ENCODE measurements around the gene AIFM1. TPM values are rescaled to one million over a fixed set of nuclear protein-coding genes. Genes with fewer than 3 reads are reported as not detected.

Gene AIFM1
- total RNA-seq, 4 donors from 2014 or later = 7.6 to 15.0 (median 10.4) TPM

- 68 to 69% methylated on average over 2 of the region's 2 CpGs for WGBS, 2 donors
- no peak for DNase-seq (ENCODE audit: low spot score in 2 of 2)
- intact Hi-C loops (cut with DNase I; ENCODE audit: low total_unique reads) = no loop called here
- H3K4me3 ChIP-seq (ENCODE audit: low read depth, poor library complexity, severe bottlenecking) = no peak overlapping the region
- TF ChIP-seq POLR2A (IDR thresholded peaks at IDR 0.05) (no peak), CTCF (IDR thresholded peaks at IDR 0.05) (no peak)
These were observed 7.3 kb downstream of the AIFM1 start for GRCh38 chrX:130158311-130158710.

- intact Hi-C loops (cut with DNase I; ENCODE audit: low total_unique reads) = no loop called here
- DNase-seq (ENCODE audit: low spot score in 2 of 2) = no peak
- TF ChIP-seq POLR2A (IDR thresholded peaks at IDR 0.05) (no peak), CTCF (IDR thresholded peaks at IDR 0.05) (no peak)
- no peak overlapping the region for H3K4me3 ChIP-seq (ENCODE audit: low read depth, poor library complexity, severe bottlenecking)
- 43 to 60% methylated on average over 2 of the region's 2 CpGs for WGBS, 2 donors
These were observed 10.1 kb downstream of the AIFM1 start for GRCh38 chrX:130155564-130155963.

- WGBS, 2 donors = 79 to 80% methylated on average over 5 of the region's 5 CpGs
- TF ChIP-seq CTCF (IDR thresholded peaks at IDR 0.05) (no peak), POLR2A (IDR thresholded peaks at IDR 0.05) (no peak)
- intact Hi-C loops (cut with DNase I; ENCODE audit: low total_unique reads) = no loop called here
- no peak for DNase-seq (ENCODE audit: low spot score in 2 of 2)
- no peak overlapping the region for H3K4me3 ChIP-seq (ENCODE audit: low read depth, poor library complexity, severe bottlenecking)
These were observed 18.0 kb downstream of the AIFM1 start for GRCh38 chrX:130147631-130148030.

GRCh38 chrX:130145123-130145522 lies 20.5 kb downstream of the AIFM1 start:
- no peak for DNase-seq (ENCODE audit: low spot score in 2 of 2)
- no peak overlapping the region for H3K4me3 ChIP-seq (ENCODE audit: low read depth, poor library complexity, severe bottlenecking)
- intact Hi-C loops (cut with DNase I; ENCODE audit: low total_unique reads) = no loop called here
- WGBS, 2 donors = 85 to 95% methylated on average over 4 of the region's 4 CpGs
- TF ChIP-seq POLR2A (IDR thresholded peaks at IDR 0.05) = no peak
- no peak for TF ChIP-seq CTCF (IDR thresholded peaks at IDR 0.05)

GRCh38 chrX:130144509-130144908 lies 21.1 kb downstream of the AIFM1 start:
- DNase-seq (ENCODE audit: low spot score in 2 of 2) = no peak
- 78 to 85% methylated on average over 3 of the region's 3 CpGs for WGBS, 2 donors
- no peak overlapping the region for H3K4me3 ChIP-seq (ENCODE audit: low read depth, poor library complexity, severe bottlenecking)
- TF ChIP-seq CTCF (IDR thresholded peaks at IDR 0.05) (no peak), POLR2A (IDR thresholded peaks at IDR 0.05) (no peak)
- intact Hi-C loops (cut with DNase I; ENCODE audit: low total_unique reads) = no loop called here

- TF ChIP-seq POLR2A (IDR thresholded peaks at IDR 0.05) (no peak), CTCF (IDR thresholded peaks at IDR 0.05) (no peak)
- 59 to 71% methylated on average over 3 of the region's 3 CpGs for WGBS, 2 donors
- no peak overlapping the region for H3K4me3 ChIP-seq (ENCODE audit: low read depth, poor library complexity, severe bottlenecking)
- DNase-seq (ENCODE audit: low spot score in 2 of 2) = no peak
- intact Hi-C loops (cut with DNase I; ENCODE audit: low total_unique reads) = no loop called here
These were observed 26.0 kb downstream of the AIFM1 start for GRCh38 chrX:130139474-130140201.

All from lower leg skin (tissue), 4 donors.